ENCODE results near the gene LOXHD1.

DNA sequence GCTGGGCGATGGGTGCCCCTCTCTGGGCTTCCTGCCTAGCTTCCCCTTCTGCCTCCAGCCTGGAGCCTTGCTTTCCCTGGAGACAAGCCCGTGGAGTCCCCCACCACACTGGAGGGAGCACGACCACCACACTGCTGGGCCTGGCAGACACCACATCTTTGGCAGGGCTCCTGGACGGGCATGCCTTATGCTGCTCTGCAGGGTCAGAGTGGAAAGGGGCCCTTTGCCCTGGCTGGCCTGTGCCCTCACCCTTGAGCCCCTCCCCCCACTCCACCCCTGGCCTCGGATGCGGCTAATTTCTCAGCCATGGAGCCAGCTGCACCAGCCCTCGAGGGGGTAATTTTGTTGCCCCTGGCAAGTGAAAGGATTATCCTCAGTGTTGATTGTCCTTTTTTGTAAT lies 194.5 kb downstream of the LOXHD1 start:
- TF ChIP-seq, protein P1, sequence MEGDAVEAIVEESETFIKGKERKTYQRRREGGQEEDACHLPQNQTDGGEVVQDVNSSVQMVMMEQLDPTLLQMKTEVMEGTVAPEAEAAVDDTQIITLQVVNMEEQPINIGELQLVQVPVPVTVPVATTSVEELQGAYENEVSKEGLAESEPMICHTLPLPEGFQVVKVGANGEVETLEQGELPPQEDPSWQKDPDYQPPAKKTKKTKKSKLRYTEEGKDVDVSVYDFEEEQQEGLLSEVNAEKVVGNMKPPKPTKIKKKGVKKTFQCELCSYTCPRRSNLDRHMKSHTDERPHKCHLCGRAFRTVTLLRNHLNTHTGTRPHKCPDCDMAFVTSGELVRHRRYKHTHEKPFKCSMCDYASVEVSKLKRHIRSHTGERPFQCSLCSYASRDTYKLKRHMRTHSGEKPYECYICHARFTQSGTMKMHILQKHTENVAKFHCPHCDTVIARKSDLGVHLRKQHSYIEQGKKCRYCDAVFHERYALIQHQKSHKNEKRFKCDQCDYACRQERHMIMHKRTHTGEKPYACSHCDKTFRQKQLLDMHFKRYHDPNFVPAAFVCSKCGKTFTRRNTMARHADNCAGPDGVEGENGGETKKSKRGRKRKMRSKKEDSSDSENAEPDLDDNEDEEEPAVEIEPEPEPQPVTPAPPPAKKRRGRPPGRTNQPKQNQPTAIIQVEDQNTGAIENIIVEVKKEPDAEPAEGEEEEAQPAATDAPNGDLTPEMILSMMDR (IDR thresholded peaks at IDR 0.05; ENCODE audit: borderline replicate concordance, extremely low read depth, low read length, poor library complexity, severe bottlenecking) = no peak
- no peak for TF ChIP-seq EZH2 (IDR thresholded peaks at IDR 0.05; ENCODE audit: borderline replicate concordance, low read depth, low read length, severe bottlenecking)
